GM23248 (cell line): Measurements from ENCODE around the gene LRMDA. TPM values are rescaled to one million over a fixed set of nuclear protein-coding genes. Genes with fewer than 3 reads are reported as not detected.

Experiments
- DNase-seq: peaks from one replicate; pipeline ENCODE4 v3.0.0-alpha.2; 2015
- H2AFZ ChIP-seq: fragments of 200-600 bp; sonication (generic); 2 replicates; pipeline ENCODE4 v1.6.1; 2016; ENCODE audit warnings: antibody characterized with exemption
- H3F3A ChIP-seq: fragments of 200-600 bp; sonication (generic); 2 replicates; pipeline ENCODE4 v1.6.1; 2016; ENCODE audit warnings: mild to moderate bottlenecking, antibody characterized with exemption, mixed run types; ENCODE audit not compliant: insufficient read depth
- H3K27ac ChIP-seq: fragments of 200-600 bp; sonication (generic); 2 replicates; pipeline ENCODE4 v1.5.1; 2016; ENCODE audit warnings: mild to moderate bottlenecking
- H3K27me3 ChIP-seq: fragments of 200-600 bp; sonication (generic); replicated peaks from 2 replicates; pipeline ENCODE4 v1.6.1; 2016; ENCODE audit warnings: mild to moderate bottlenecking; ENCODE audit not compliant: insufficient read depth
- H3K36me3 ChIP-seq: fragments of 200-600 bp; sonication (generic); 2 replicates; pipeline ENCODE4 v1.6.1; 2016; ENCODE audit warnings: low read depth, mild to moderate bottlenecking
- H3K4me1 ChIP-seq: fragments of 200-600 bp; sonication (generic); 2 replicates; pipeline ENCODE4 v1.6.1; 2016; ENCODE audit warnings: mild to moderate bottlenecking; ENCODE audit not compliant: insufficient read depth
- H3K4me2 ChIP-seq: fragments of 200-600 bp; sonication (generic); one replicate; pipeline ENCODE4 v1.6.1; 2016; ENCODE audit warnings: mild to moderate bottlenecking; ENCODE audit not compliant: unreplicated experiment
- H3K4me3 ChIP-seq: fragments of 200-600 bp; sonication (generic); 2 replicates; pipeline ENCODE4 v1.5.1; 2016; ENCODE audit warnings: mild to moderate bottlenecking
- H3K79me2 ChIP-seq: fragments of 200-600 bp; sonication (generic); 2 replicates; pipeline ENCODE4 v1.6.1; 2016; ENCODE audit warnings: mild to moderate bottlenecking; ENCODE audit not compliant: insufficient read depth
- H3K9ac ChIP-seq: fragments of 200-600 bp; sonication (generic); 2 replicates; pipeline ENCODE4 v1.6.1; 2016; ENCODE audit warnings: mild to moderate bottlenecking
- H3K9me2 ChIP-seq: fragments of 200-600 bp; sonication (generic); 2 replicates; pipeline ENCODE4 v1.6.1; 2016; ENCODE audit warnings: mixed run types, mild to moderate bottlenecking, moderate library complexity; ENCODE audit not compliant: insufficient read depth
- H3K9me3 ChIP-seq: fragments of 200-600 bp; sonication (generic); one replicate; pipeline ENCODE4 v1.6.1; 2017; ENCODE audit warnings: low read depth
- H4K20me1 ChIP-seq: fragments of 200-600 bp; sonication (generic); 2 replicates; pipeline ENCODE4 v1.6.0; 2016; ENCODE audit not compliant: insufficient read depth
- EZH2 ChIP-seq: fragments of 200-600 bp; sonication (generic); IDR thresholded peaks from 2 replicates; pipeline ENCODE4 v1.6.1; 2018; ENCODE audit warnings: antibody characterized with exemption, mild to moderate bottlenecking; ENCODE audit not compliant: insufficient read depth, poor library complexity, severe bottlenecking
- EZH2phosphoT487 ChIP-seq: fragments of 200-600 bp; sonication (generic); IDR thresholded peaks from 2 replicates; pipeline ENCODE4 v1.6.1; 2018; ENCODE audit warnings: antibody characterized with exemption, moderate library complexity, mild to moderate bottlenecking, low read depth; ENCODE audit not compliant: insufficient read depth
- WGBS, 2 experiments: methylation state at CpG; one replicate each; pipeline ENCODE4 v1.1.6; 2015 to 2017; ENCODE audit warnings: low lambda C conversion rate in 2 of 2, low coverage in 1 of 2; ENCODE audit errors: missing lambda C conversion rate in 2 of 2; 5-methylcytosine and 5-hydroxymethylcytosine counted together
- in situ Hi-C: fragments of 300-500 bp; cut with MboI; formaldehyde crosslinking; loops from 2 replicates; pipeline ENCODE4 v1.15.0; 2020
- polyA plus RNA-seq: library from polyadenylated mRNA; unstranded; fragments of >200 nt; fragmentation: Nextera tagmentation; extraction: Ambion mirVana; gene quantifications from 2 replicates; pipeline ENCODE4 v1.2.1, GENCODE V29; 2016
- total RNA-seq: library from RNA; depleted of rRNA; stranded (reverse); fragments of >200 nt; shearing (Covaris generic); gene quantifications from 2 replicates; pipeline ENCODE4 v1.2.3, GENCODE V29; 2014

Gene LRMDA
- total and polyA plus RNA-seq, 2 experiments from 2014 or later, result 2.6 TPM; not detected in 1

DNA sequence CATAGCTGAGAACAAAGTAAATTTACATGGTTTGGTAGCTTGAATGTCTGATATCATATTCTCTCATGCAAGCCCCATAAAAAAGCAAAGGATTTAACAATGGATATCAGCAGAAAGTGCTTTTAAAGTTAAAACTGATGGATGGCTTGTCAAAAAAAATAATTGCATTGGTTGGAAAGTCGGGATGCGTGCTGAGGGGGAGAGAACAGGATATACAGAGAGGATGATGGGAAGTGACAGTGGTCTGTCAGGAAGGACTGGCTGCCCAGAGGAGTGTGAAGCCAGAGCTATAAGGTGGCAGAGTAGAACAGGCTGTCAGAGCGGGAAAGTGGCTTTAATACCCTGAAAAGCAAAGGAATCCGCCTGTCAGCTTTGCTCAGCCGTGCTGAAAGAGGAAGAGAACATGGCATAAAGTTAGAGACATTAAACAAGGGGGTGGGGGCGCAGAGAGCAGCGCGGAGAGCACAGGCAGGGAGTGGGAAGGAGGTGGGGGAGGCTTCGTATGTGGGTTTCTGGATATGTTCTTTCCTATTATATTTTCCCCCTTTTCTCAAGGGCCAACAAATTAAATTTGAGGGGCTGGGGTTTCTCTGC lies 493.0 kb downstream of the LRMDA start:
- no peak for DNase-seq
- Histone ChIP-seq H3K9me3 (no peaks in the 10 kb centered on the region), H3K36me3 (no peaks in the 10 kb centered on the region), H2AFZ (no peak overlapping the region), H4K20me1 (no peaks in the 10 kb centered on the region), H3K9me2 (no peaks in the 10 kb centered on the region), H3F3A (no peaks in the 10 kb centered on the region), H3K27me3 (peaks cover 4% of the 10 kb centered on the region), H3K4me2 (no peak overlapping the region), H3K4me1 (no peaks in the 10 kb centered on the region), H3K9ac (no peak overlapping the region), H3K79me2 (no peaks in the 10 kb centered on the region), H3K27ac (no peak overlapping the region), H3K4me3 (no peak overlapping the region)
- in situ Hi-C loops, result loop anchor here (25.0 kb wide), 1 partner anchor 512 kb away; the partner anchor contains the start of gene ZNF503
- WGBS, 2 experiments, result 80 to 85% methylated on average over 9 of the region's 9 CpGs
- no peak for TF ChIP-seq EZH2
- no peak for TF ChIP-seq EZH2phosphoT487

DNA sequence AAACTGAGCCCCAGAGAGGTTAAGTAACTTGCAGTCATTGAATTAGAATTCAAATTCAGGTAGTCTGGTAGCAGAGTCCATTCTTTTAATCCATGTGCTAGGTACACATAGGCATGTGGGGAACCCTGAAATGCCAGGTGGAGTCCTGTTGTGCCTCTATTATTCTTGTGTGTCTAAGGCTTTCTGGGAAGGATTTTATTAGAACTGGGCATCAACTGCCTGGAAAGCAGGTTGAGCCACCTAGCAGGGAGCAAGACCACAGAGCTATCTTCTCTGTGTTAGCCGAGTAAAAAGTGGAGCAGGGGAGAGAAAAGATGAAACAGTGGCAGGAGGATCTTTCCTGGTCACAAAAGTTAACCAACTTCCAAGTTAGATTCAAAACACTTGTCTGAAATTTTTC lies 494.6 kb downstream of the LRMDA start:
- no peaks in the 10 kb centered on the region for H3F3A ChIP-seq
- H3K4me2 ChIP-seq, result no peak overlapping the region
- no peaks in the 10 kb centered on the region for H3K9me3 ChIP-seq
- no peak for DNase-seq
- no peak overlapping the region for H3K4me3 ChIP-seq
- no peaks in the 10 kb centered on the region for H3K9me2 ChIP-seq
- no peak overlapping the region for H3K9ac ChIP-seq
- no peak overlapping the region for H2AFZ ChIP-seq
- no peak overlapping the region for H3K27ac ChIP-seq
- H4K20me1 ChIP-seq, result no peaks in the 10 kb centered on the region
- TF ChIP-seq EZH2phosphoT487 (no peak), EZH2 (no peak)
- H3K79me2 ChIP-seq, result no peaks in the 10 kb centered on the region
- H3K36me3 ChIP-seq, result no peaks in the 10 kb centered on the region
- in situ Hi-C loops, result no loop called here
- H3K4me1 ChIP-seq, result no peaks in the 10 kb centered on the region
- peaks cover 18% of the 10 kb centered on the region for H3K27me3 ChIP-seq
- 77 to 86% methylated on average over 1 of the region's 1 CpG for WGBS, 2 experiments

DNA sequence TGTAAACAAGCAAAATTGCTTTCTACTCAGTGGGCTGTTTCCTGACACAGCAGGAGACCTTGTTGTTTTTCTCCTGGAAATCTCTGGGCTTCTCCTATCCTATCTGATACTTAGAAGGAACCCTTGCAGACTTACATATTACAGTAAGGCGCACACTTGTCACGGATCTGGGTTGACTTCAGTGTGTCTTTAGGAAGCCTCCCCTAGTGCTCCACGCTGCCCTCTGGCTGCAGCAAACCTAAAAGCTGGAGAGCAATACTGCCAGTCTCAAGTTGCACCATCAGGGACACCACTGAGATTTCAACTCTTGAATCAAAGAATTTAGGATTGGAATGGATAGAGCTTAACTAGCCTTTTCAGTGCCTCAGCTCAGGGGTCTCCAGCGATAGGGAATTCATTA lies 495.3 kb downstream of the LRMDA start:
- Histone ChIP-seq H3K36me3 (no peaks in the 10 kb centered on the region), H3K9ac (no peak overlapping the region), H3K79me2 (no peaks in the 10 kb centered on the region), H3K4me1 (no peaks in the 10 kb centered on the region), H4K20me1 (no peaks in the 10 kb centered on the region), H3F3A (no peaks in the 10 kb centered on the region), H3K9me2 (no peaks in the 10 kb centered on the region), H3K4me3 (no peak overlapping the region), H3K27me3 (peaks cover 18% of the 10 kb centered on the region), H3K4me2 (no peak overlapping the region), H3K9me3 (no peaks in the 10 kb centered on the region), H2AFZ (no peak overlapping the region), H3K27ac (no peak overlapping the region)
- DNase-seq, result no peak
- in situ Hi-C loops, result no loop called here
- 74 to 80% methylated on average over 4 of the region's 4 CpGs for WGBS, 2 experiments
- TF ChIP-seq EZH2phosphoT487 (no peak), EZH2 (no peak)

DNA sequence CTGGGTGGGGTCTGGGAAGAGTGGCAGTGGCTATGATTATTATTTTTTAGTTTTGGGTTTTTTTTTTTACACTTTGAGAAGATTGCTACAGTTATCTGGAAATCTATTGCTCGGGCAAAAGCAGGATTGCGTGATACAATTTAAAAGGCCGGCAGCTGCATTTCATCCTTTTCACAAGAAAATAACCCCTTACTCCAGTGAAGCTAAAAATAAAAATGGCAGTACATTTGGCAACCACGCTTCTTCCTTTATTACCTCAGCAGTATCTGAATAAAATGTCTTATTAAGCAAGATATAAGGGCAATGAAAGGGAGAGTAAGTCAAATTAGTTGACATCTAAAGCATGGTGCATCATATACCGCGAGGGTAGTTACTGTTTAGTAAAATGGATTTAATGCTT lies 496.8 kb downstream of the LRMDA start:
- H3K4me3 ChIP-seq, result no peak overlapping the region
- H2AFZ ChIP-seq, result no peak overlapping the region
- peaks cover 31% of the 10 kb centered on the region for H3K27me3 ChIP-seq
- no peaks in the 10 kb centered on the region for H3K9me2 ChIP-seq
- WGBS, 2 experiments, result 73 to 85% methylated on average over 6 of the region's 6 CpGs
- no peak for DNase-seq
- no peak overlapping the region for H3K27ac ChIP-seq
- H3K9ac ChIP-seq, result no peak overlapping the region
- H3K9me3 ChIP-seq, result no peaks in the 10 kb centered on the region
- no peaks in the 10 kb centered on the region for H3K4me1 ChIP-seq
- H3K79me2 ChIP-seq, result no peaks in the 10 kb centered on the region
- no peak overlapping the region for H3K4me2 ChIP-seq
- TF ChIP-seq EZH2phosphoT487 (no peak), EZH2 (no peak)
- no peaks in the 10 kb centered on the region for H3F3A ChIP-seq
- H3K36me3 ChIP-seq, result no peaks in the 10 kb centered on the region
- in situ Hi-C loops, result no loop called here
- no peaks in the 10 kb centered on the region for H4K20me1 ChIP-seq
